Activated naive CD8-positive, alpha-beta T cell treated with anti-CD3 and anti-CD28 coated beads, Interleukin-2, amount 10 ng/mL, durations not matched to agents 7 days and 5 days (primary cell): ENCODE measurements around the gene BCAS4. TPM values are rescaled to one million over a fixed set of nuclear protein-coding genes. Genes with fewer than 3 reads are reported as not detected.
A peak's percentile ranks its signal among the peaks of the same experiment; 100 is the strongest.

Experiments used
- ATAC-seq: fragments of 150-1000 bp; cut with Tn5 transposase; one replicate; pipeline ENCODE4 v1.10.0; 2021; ENCODE audit warnings: low read depth, moderate library complexity
- POLR2A ChIA-PET: fragments of 350-600 bp; sonication (Branson Sonifier 250); formaldehyde crosslinking; loops from one replicate; lab custom pipeline; 2021; ENCODE audit warnings: antibody characterized with exemption; lab: Charles Lee
- DNase-seq: peaks from one replicate; pipeline ENCODE4 v3.0.0; 2021
- H3K27ac Mint-ChIP-seq: one replicate; pipeline ENCODE4 v1.8.0; 2022; ENCODE audit warnings: mild to moderate bottlenecking, mixed read lengths
- H3K27me3 Mint-ChIP-seq: one replicate; pipeline ENCODE4 v1.8.0; 2022; ENCODE audit warnings: mild to moderate bottlenecking, moderate library complexity, mixed read lengths
- H3K36me3 Mint-ChIP-seq: one replicate; pipeline ENCODE4 v1.8.0; 2021; ENCODE audit warnings: mild to moderate bottlenecking, mixed read lengths
- H3K4me1 Mint-ChIP-seq: one replicate; pipeline ENCODE4 v1.8.0; 2021; ENCODE audit warnings: mixed read lengths
- H3K4me3 Mint-ChIP-seq: one replicate; pipeline ENCODE4 v1.8.0; 2022; ENCODE audit warnings: mild to moderate bottlenecking, moderate library complexity, mixed read lengths
- H3K9me3 Mint-ChIP-seq: one replicate; pipeline ENCODE4 v1.8.0; 2021; ENCODE audit warnings: mixed read lengths
- total RNA-seq, 2 experiments: library from RNA; stranded (reverse); gene quantifications; one replicate each; pipeline ENCODE4 v1.2.3, GENCODE V29; 2021

The BCAS4 gene
- total RNA-seq, 2 experiments from 2014 or later, result 35.0 to 35.2 TPM

DNA sequence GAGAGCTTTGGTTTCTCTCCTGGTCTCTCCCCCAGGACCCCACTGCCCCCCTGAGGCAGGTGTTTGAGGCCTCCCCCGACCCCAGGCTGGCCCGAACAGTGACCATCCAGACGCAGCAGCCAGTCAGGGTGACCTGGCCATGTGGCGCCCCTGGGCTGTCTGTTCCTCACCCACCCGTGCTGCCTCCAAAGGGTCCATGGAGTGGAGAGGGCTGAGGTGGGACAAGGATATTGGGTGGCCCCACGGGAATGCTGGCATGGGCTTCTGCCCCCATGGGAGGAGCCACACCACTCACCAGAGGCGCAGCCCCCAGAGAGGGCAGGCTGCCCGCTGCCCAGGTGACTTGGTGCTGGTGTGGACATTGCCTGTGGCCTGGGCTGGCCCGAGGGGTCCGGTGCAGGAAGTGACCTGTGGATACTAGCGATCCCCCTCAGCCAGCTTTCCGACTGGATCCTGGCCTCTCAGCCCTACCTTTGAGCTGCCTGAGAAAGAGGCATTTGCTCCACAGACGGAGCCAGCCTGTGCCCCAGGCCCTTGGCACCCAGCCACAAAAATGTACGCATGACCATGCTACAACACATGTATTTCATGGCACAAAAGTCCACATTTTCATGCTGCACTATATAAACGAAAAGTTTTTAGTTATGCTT, 50.8 kb downstream of the BCAS4 start:
- no peaks in the 10 kb centered on the region for H3K27me3 Mint-ChIP-seq
- no peak overlapping the region for H3K27ac Mint-ChIP-seq
- ATAC-seq, result no peak
- H3K9me3 Mint-ChIP-seq, result no peaks in the 10 kb centered on the region
- no peak overlapping the region for H3K4me3 Mint-ChIP-seq
- H3K36me3 Mint-ChIP-seq, result peaks cover 14% of the 10 kb centered on the region
- no peak for DNase-seq
- POLR2A ChIA-PET, result interaction anchor here (0.6 to 2.5 kb wide), 5 partner anchors 19 to 113 kb away, joined by 3 to 12 read pairs (median 5); partner anchors contain the start of genes ADNP, BCAS4, DPM1 and MOCS3
- H3K4me1 Mint-ChIP-seq, result peaks cover 32% of the 10 kb centered on the region

GRCh38 chr20:50848341-50848808, 53.5 kb downstream of the BCAS4 start:
- Mint-ChIP-seq H3K4me1 (peaks cover 35% of the 10 kb centered on the region), H3K36me3 (peaks cover 9% of the 10 kb centered on the region), H3K9me3 (no peaks in the 10 kb centered on the region), H3K4me3 (no peak overlapping the region), H3K27ac (peak overlapping the region; percentile 70), H3K27me3 (no peaks in the 10 kb centered on the region)
- no peak for ATAC-seq
- POLR2A ChIA-PET, result no interaction called here
- no peak for DNase-seq

DNA sequence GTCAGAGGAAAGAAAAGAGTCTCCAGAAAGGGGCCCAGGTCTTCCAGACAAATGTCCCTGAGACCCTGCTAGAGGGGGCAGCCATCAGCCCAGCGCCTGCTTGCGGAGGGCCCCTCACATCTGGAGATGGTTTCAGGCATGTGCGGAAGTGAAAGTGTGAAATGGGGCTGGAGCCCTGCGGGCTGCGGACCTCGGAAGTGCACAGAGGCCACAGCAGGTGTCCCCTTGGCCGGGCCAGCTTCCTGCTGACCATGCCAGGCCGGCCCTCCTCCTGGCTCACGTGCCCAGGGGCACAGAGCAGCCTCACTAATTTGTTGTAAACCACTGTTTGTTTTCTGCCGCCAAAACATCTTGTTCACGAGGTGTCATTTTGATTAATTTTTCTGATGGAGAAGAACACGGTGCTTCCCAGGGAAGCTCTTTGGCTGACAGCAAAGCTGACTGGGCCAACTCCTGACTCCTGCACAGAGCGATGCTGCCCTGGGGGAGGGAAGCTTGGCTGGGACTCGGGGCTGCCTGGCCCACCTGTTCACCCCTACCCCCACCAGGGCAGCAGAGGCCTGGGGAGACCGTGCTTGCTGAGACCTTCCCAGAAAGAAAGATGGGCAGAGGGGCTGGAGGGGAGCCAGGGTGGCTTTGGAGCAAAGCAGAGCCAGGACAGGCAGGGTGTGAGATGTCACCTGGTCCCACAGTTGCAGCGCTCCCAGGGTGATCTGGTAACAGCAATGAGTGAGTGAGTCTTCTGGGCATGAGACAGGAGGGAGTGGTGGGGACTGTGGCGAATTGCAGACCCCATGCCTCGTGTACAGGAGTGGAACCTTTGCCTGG, 54.2 kb downstream of the BCAS4 start:
- Mint-ChIP-seq H3K27me3 (no peaks in the 10 kb centered on the region), H3K36me3 (peaks cover 7% of the 10 kb centered on the region), H3K27ac (no peak overlapping the region), H3K4me1 (peaks cover 30% of the 10 kb centered on the region), H3K4me3 (no peak overlapping the region), H3K9me3 (no peaks in the 10 kb centered on the region)
- DNase-seq, result no peak
- POLR2A ChIA-PET, result no interaction called here
- no peak for ATAC-seq

GRCh38 chr20:50850721-50851286, 55.9 kb downstream of the BCAS4 start:
- Mint-ChIP-seq H3K27ac (peak overlapping the region; percentile 56), H3K4me3 (no peak overlapping the region), H3K27me3 (no peaks in the 10 kb centered on the region), H3K36me3 (peaks cover 9% of the 10 kb centered on the region), H3K9me3 (no peaks in the 10 kb centered on the region), H3K4me1 (peaks cover 18% of the 10 kb centered on the region)
- ATAC-seq (peak; percentile 30), DNase-seq (no peak)
- POLR2A ChIA-PET, result interaction anchor here (0.6 kb wide), 1 partner anchor 669 kb away, joined by 4 read pairs; no protein-coding TSS in a partner anchor

- DNase-seq, result no peak
- Mint-ChIP-seq H3K27ac (peak overlapping the region; percentile 51), H3K4me1 (peaks cover 18% of the 10 kb centered on the region), H3K4me3 (no peak overlapping the region), H3K27me3 (no peaks in the 10 kb centered on the region), H3K36me3 (peaks cover 9% of the 10 kb centered on the region), H3K9me3 (no peaks in the 10 kb centered on the region)
- ATAC-seq, result no peak
- POLR2A ChIA-PET, result no interaction called here
Observed at GRCh38 chr20:50852085-50852484, 57.2 kb downstream of the BCAS4 start.

GRCh38 chr20:50854506-50855249, 59.8 kb downstream of the BCAS4 start:
- no peak overlapping the region for H3K27ac Mint-ChIP-seq
- H3K4me1 Mint-ChIP-seq, result peaks cover 11% of the 10 kb centered on the region
- ATAC-seq (no peak), DNase-seq (no peak)
- no peaks in the 10 kb centered on the region for H3K9me3 Mint-ChIP-seq
- peaks cover 5% of the 10 kb centered on the region for H3K36me3 Mint-ChIP-seq
- H3K27me3 Mint-ChIP-seq, result no peaks in the 10 kb centered on the region
- no peak overlapping the region for H3K4me3 Mint-ChIP-seq
- POLR2A ChIA-PET, result no interaction called here

DNA sequence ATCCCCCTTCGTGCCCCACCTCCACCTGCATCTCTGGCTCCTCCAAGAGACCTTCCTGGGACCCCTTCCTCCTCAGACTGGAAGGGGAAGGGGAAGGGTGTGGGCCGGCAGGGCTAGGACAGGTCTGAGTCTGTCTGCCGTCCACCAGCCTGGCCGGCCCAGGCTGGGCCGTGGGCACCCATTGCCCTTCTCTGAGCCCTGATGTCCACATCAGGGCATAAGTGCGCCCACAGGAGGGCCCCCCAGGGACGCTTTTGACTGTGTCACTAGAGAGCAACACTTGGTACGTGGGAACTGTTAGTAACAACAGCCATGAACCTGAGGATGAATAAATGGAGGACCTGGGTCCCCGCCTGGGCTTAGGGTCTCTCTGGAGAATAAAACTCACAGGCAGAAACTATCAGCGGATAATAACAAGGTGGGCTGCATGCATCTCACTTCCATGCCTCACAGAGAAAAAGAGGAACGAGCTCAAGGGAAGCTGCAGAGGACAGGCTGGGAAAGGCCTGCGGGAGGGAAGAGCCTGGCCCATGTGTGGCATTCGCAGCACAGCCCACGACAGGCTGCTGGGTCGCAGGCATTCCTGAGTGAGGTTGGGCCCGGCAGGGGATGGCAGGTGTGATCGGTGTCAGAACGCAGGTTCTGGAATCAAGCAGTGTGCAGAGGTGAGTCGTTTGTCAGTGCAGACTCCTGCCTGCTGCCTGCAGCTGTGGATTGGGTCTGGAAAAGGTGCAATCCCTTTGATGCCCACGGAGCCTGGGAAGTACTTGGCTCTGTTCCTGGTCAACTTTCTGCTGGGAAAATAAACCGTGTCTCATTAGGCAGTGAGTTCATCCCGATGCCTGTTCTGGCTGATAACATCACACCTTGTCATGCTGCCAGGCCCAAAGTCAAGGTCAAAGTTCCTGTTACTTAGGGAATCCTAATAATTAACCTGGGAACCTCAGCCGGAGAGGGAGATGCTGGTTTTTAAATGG, 60.9 kb downstream of the BCAS4 start:
- peaks cover 5% of the 10 kb centered on the region for H3K36me3 Mint-ChIP-seq
- no peaks in the 10 kb centered on the region for H3K9me3 Mint-ChIP-seq
- H3K27me3 Mint-ChIP-seq, result no peaks in the 10 kb centered on the region
- H3K27ac Mint-ChIP-seq, result no peak overlapping the region
- POLR2A ChIA-PET, result interaction anchor here (0.5 kb wide), 1 partner anchor 38 kb away, joined by 4 read pairs; no protein-coding TSS in a partner anchor
- no peak overlapping the region for H3K4me3 Mint-ChIP-seq
- DNase-seq, result no peak
- no peak for ATAC-seq
- peaks cover 5% of the 10 kb centered on the region for H3K4me1 Mint-ChIP-seq

DNA sequence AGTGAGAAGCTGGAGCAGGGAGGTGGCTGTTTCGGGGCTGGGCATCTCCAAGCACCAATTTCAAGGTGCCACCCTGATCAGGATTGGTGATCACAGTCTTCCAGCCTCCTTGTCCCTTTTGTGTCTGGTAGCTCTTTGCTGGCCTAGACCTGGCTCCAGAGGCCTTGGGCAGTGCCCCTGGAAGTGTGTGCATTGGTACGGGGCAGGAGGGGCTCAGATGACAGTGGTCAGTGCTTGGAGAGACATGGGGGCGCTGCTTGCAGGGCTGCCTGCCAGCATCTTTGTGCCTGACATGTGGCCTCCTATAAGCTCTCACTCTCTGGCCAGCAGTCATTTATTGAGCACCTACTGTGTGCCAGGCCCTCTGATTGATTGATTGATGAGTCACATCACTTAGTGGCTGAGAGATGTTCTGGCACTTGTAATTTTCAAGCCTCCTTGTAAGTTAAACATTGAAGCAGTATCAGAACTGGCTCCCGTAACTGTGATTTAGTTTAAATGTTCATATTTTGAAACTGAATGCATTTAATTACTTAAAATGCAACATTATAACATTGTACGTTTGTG, 61.7 kb downstream of the BCAS4 start:
- H3K27me3 Mint-ChIP-seq, result no peaks in the 10 kb centered on the region
- ATAC-seq (no peak), DNase-seq (no peak)
- H3K9me3 Mint-ChIP-seq, result no peaks in the 10 kb centered on the region
- peaks cover 5% of the 10 kb centered on the region for H3K4me1 Mint-ChIP-seq
- POLR2A ChIA-PET, result no interaction called here
- H3K27ac Mint-ChIP-seq, result no peak overlapping the region
- no peak overlapping the region for H3K4me3 Mint-ChIP-seq
- peaks cover 5% of the 10 kb centered on the region for H3K36me3 Mint-ChIP-seq

DNA sequence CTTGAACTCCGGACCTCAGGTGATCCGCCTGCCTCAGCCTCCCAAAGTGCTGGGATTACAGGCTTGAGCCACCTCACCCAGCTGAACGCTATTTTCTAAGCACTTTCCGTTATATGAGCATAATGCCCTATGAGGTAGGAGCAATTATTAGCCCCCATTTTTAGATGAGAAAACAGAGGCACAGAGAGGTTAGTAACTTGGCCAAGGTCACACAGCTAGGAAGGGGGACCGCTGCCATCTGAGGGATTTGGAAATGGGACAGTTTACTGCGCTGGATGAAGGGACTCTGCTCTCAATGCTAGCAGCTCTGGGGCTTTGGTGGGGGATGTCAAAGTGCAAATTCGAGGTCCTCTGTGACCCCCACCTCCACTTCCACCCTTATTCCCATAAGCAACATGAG, 62.5 kb downstream of the BCAS4 start:
- no peak for DNase-seq
- Mint-ChIP-seq H3K27ac (no peak overlapping the region), H3K27me3 (no peaks in the 10 kb centered on the region), H3K36me3 (peaks cover 4% of the 10 kb centered on the region), H3K9me3 (no peaks in the 10 kb centered on the region), H3K4me3 (no peak overlapping the region), H3K4me1 (no peaks in the 10 kb centered on the region)
- ATAC-seq, result no peak
- POLR2A ChIA-PET, result no interaction called here

DNA sequence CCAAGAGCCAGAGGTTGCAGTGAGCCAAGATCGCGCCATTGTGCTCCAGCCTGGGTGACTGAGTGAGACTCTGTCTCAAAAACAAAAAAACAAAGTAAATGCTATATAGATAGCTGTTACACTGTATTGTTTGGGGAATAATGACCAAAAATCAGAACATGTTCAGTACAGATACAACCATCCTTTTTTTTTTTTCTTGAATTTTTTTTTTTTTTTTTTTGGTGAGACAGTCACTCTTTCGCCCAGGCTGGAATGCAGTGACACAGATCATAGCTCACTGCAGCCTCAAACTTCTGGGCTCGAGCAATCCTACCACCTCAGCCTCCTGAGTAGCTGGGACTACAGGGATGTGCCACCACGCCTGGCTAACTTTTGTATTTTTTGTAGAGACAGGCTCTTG, 63.7 kb downstream of the BCAS4 start:
- no peaks in the 10 kb centered on the region for H3K4me1 Mint-ChIP-seq
- no peaks in the 10 kb centered on the region for H3K9me3 Mint-ChIP-seq
- POLR2A ChIA-PET, result interaction anchor here (0.7 kb wide), 1 partner anchor 816 kb away, joined by 3 read pairs; no protein-coding TSS in a partner anchor
- H3K27me3 Mint-ChIP-seq, result no peaks in the 10 kb centered on the region
- peaks cover 4% of the 10 kb centered on the region for H3K36me3 Mint-ChIP-seq
- H3K27ac Mint-ChIP-seq, result no peak overlapping the region
- DNase-seq (no peak), ATAC-seq (no peak)
- H3K4me3 Mint-ChIP-seq, result no peak overlapping the region

DNA sequence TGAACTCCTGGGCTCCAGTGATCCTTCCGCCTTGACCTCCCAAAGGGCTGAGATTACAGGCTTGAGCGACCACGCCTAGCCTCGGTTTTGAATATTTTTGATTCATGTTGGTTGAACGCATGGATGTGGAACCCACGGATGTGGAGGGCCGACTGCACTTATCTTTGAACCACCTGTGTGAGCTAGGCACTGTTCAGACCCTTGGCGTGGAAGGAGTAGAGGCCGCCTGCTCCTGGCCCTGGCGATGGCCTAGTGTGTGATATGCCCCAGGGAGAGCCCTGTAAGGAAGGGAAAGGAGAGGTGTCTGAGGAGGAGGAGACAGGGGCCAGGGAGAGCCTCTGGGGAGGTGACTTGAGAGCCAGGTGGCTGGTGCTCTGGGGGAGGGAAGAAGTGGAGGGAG, 64.3 kb downstream of the BCAS4 start:
- Mint-ChIP-seq H3K36me3 (peaks cover 4% of the 10 kb centered on the region), H3K27ac (no peak overlapping the region), H3K4me1 (no peaks in the 10 kb centered on the region), H3K9me3 (no peaks in the 10 kb centered on the region), H3K4me3 (no peak overlapping the region), H3K27me3 (no peaks in the 10 kb centered on the region)
- no peak for ATAC-seq
- no peak for DNase-seq
- POLR2A ChIA-PET, result interaction anchor here (0.6 to 0.7 kb wide), 2 partner anchors 54 to 816 kb away, joined by 3 to 6 read pairs; no protein-coding TSS in a partner anchor

DNA sequence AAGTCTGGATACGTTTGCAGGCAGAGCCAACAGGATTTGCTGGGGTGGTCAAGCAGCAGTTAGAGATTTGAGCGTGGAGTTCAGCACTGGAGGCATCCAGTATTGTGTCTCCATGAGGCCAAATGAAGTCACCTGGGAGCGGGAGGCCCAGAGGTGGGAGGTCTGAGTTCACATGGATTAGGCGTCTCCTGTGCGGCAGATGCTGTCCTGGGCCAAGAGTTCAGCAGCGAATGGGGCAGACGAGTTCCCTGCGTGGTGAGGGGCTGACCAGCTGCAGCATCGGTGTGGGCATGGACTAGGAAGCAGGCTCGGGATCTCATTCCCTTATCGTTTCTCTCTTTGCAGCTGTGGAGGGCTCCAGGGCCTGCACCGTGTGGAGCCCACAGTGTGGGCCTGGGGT, 66.2 kb downstream of the BCAS4 start:
- DNase-seq (no peak), ATAC-seq (no peak)
- no peaks in the 10 kb centered on the region for H3K9me3 Mint-ChIP-seq
- H3K36me3 Mint-ChIP-seq, result no peaks in the 10 kb centered on the region
- POLR2A ChIA-PET, result no interaction called here
- no peaks in the 10 kb centered on the region for H3K27me3 Mint-ChIP-seq
- H3K4me3 Mint-ChIP-seq, result no peak overlapping the region
- H3K27ac Mint-ChIP-seq, result no peak overlapping the region
- H3K4me1 Mint-ChIP-seq, result no peaks in the 10 kb centered on the region
